GM12872 (cell line): Measurements from ENCODE around the gene MAST4.

Source experiments
- CTCF ChIP-seq: IDR thresholded peaks from 3 replicates; pipeline ENCODE4 v1.5.1; 2011; ENCODE audit warnings: low read depth, mild to moderate bottlenecking, low read length, moderate library complexity; ENCODE audit not compliant: insufficient read depth

MAST4 gene

GRCh38 chr5:66824476-66824875, 228.3 kb downstream of the MAST4 start:
- TF ChIP-seq CTCF = no peak

GRCh38 chr5:66826263-66826662, 230.1 kb downstream of the MAST4 start:
- TF ChIP-seq CTCF = no peak

GRCh38 chr5:66826696-66827095, 230.5 kb downstream of the MAST4 start:
- TF ChIP-seq CTCF = no peak

GRCh38 chr5:66828046-66828547, 231.9 kb downstream of the MAST4 start:
- TF ChIP-seq CTCF = no peak

GRCh38 chr5:66828548-66829357, 232.6 kb downstream of the MAST4 start:
- no peak for TF ChIP-seq CTCF

- no peak for TF ChIP-seq CTCF
Observed at GRCh38 chr5:66829358-66829674, 233.1 kb downstream of the MAST4 start.

- TF ChIP-seq CTCF = no peak
Observed at GRCh38 chr5:66829826-66830225, 233.6 kb downstream of the MAST4 start.
